WTC11 (cell line): ENCODE measurements around the gene OXSR1.

Experiments used
- EMX1 ChIP-seq: fragments of 250-450 bp; sonication (Bioruptor Pico); IDR thresholded peaks from 2 replicates; pipeline ENCODE4 v1.8.0; 2021; ENCODE audit warnings: mild to moderate bottlenecking
- GABPB1 ChIP-seq: sonication (generic); formaldehyde crosslinking; IDR thresholded peaks from 2 replicates; pipeline ENCODE4 v1.8.1; 2023; ENCODE audit warnings: mild to moderate bottlenecking, missing genetic modification reagents
- KAT7 ChIP-seq: sonication (generic); formaldehyde crosslinking; IDR thresholded peaks from 2 replicates; pipeline ENCODE4 v1.8.1; 2023; ENCODE audit warnings: missing genetic modification reagents, mild to moderate bottlenecking, borderline replicate concordance
- PREB ChIP-seq: sonication (generic); formaldehyde crosslinking; IDR thresholded peaks from 2 replicates; pipeline ENCODE4 v1.8.1; 2022; ENCODE audit warnings: mild to moderate bottlenecking, missing genetic modification reagents, moderate library complexity, borderline replicate concordance
- SMAD3 ChIP-seq: sonication (generic); formaldehyde crosslinking; IDR thresholded peaks from 2 replicates; pipeline ENCODE4 v1.8.0; 2022; ENCODE audit warnings: missing genetic modification reagents, mild to moderate bottlenecking, borderline replicate concordance
- ZNF423 ChIP-seq: fragments of 250-450 bp; sonication (Bioruptor Pico); IDR thresholded peaks from 2 replicates; pipeline ENCODE4 v2.1.2; 2022; ENCODE audit warnings: mild to moderate bottlenecking, moderate library complexity
- TF ChIP-seq, protein P1 (sequence below): sonication (generic); formaldehyde crosslinking; IDR thresholded peaks from 2 replicates; pipeline ENCODE4 v1.8.0; 2022; ENCODE audit warnings: mild to moderate bottlenecking, missing genetic modification reagents
- TF ChIP-seq, protein P2 (sequence below): fragments of 200-600 bp; IDR thresholded peaks from 2 replicates; pipeline ENCODE4 v1.8.0; 2022; ENCODE audit warnings: antibody characterized with exemption
- TF ChIP-seq, protein P3 (sequence below): sonication (generic); formaldehyde crosslinking; IDR thresholded peaks from 2 replicates; pipeline ENCODE4 v1.8.1; 2023; ENCODE audit warnings: mild to moderate bottlenecking, missing genetic modification reagents, moderate library complexity
- TF ChIP-seq, protein P4 (sequence below): sonication (generic); formaldehyde crosslinking; IDR thresholded peaks from 2 replicates; pipeline ENCODE4 v1.8.1; 2022; ENCODE audit warnings: low read depth, missing genetic modification reagents, borderline replicate concordance
- TF ChIP-seq, protein P5 (sequence below): sonication (generic); formaldehyde crosslinking; IDR thresholded peaks from 2 replicates; pipeline ENCODE4 v1.8.1; 2023; ENCODE audit warnings: mild to moderate bottlenecking, missing genetic modification reagents
- TF ChIP-seq, protein P6 (sequence below): sonication (generic); formaldehyde crosslinking; IDR thresholded peaks from 2 replicates; pipeline ENCODE4 v1.8.1; 2023; ENCODE audit warnings: mild to moderate bottlenecking, missing genetic modification reagents

DNA sequence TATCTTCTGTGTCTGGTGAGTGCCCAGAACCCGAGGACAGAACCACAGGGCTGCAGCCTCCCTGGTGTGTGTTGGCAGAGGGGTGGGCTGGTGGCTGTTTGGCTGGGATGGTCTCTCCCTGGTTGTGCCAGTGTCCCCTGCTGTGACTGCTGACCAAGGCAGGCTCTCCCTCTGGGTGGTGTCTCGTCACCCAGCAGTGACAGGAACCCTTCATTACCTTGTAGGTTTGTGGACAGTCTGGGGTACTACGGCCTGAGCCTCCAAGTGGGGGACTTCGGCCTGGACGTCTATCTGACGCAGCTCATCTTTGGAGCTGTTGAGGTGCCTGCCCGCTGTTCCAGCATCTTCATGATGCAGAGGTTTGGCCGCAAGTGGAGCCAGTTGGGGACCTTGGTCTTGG is 110.3 kb downstream of the OXSR1 start:
- TF ChIP-seq GABPB1 (CRISPR knock-in tag) (no peak), KAT7 (CRISPR knock-in tag) (no peak), EMX1 (CRISPR knock-in tag) (no peak), SMAD3 (CRISPR knock-in tag) (no peak), ZNF423 (no peak), PREB (CRISPR knock-in tag) (no peak)
- TF ChIP-seq, protein P1, sequence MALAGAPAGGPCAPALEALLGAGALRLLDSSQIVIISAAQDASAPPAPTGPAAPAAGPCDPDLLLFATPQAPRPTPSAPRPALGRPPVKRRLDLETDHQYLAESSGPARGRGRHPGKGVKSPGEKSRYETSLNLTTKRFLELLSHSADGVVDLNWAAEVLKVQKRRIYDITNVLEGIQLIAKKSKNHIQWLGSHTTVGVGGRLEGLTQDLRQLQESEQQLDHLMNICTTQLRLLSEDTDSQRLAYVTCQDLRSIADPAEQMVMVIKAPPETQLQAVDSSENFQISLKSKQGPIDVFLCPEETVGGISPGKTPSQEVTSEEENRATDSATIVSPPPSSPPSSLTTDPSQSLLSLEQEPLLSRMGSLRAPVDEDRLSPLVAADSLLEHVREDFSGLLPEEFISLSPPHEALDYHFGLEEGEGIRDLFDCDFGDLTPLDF: no peak
- TF ChIP-seq, protein P2, sequence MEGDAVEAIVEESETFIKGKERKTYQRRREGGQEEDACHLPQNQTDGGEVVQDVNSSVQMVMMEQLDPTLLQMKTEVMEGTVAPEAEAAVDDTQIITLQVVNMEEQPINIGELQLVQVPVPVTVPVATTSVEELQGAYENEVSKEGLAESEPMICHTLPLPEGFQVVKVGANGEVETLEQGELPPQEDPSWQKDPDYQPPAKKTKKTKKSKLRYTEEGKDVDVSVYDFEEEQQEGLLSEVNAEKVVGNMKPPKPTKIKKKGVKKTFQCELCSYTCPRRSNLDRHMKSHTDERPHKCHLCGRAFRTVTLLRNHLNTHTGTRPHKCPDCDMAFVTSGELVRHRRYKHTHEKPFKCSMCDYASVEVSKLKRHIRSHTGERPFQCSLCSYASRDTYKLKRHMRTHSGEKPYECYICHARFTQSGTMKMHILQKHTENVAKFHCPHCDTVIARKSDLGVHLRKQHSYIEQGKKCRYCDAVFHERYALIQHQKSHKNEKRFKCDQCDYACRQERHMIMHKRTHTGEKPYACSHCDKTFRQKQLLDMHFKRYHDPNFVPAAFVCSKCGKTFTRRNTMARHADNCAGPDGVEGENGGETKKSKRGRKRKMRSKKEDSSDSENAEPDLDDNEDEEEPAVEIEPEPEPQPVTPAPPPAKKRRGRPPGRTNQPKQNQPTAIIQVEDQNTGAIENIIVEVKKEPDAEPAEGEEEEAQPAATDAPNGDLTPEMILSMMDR: no peak
- TF ChIP-seq, protein P3, sequence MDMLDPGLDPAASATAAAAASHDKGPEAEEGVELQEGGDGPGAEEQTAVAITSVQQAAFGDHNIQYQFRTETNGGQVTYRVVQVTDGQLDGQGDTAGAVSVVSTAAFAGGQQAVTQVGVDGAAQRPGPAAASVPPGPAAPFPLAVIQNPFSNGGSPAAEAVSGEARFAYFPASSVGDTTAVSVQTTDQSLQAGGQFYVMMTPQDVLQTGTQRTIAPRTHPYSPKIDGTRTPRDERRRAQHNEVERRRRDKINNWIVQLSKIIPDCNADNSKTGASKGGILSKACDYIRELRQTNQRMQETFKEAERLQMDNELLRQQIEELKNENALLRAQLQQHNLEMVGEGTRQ (CRISPR knock-in tag): no peak
- TF ChIP-seq, protein P4, sequence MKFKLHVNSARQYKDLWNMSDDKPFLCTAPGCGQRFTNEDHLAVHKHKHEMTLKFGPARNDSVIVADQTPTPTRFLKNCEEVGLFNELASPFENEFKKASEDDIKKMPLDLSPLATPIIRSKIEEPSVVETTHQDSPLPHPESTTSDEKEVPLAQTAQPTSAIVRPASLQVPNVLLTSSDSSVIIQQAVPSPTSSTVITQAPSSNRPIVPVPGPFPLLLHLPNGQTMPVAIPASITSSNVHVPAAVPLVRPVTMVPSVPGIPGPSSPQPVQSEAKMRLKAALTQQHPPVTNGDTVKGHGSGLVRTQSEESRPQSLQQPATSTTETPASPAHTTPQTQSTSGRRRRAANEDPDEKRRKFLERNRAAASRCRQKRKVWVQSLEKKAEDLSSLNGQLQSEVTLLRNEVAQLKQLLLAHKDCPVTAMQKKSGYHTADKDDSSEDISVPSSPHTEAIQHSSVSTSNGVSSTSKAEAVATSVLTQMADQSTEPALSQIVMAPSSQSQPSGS (CRISPR knock-in tag): no peak
- TF ChIP-seq, protein P5, sequence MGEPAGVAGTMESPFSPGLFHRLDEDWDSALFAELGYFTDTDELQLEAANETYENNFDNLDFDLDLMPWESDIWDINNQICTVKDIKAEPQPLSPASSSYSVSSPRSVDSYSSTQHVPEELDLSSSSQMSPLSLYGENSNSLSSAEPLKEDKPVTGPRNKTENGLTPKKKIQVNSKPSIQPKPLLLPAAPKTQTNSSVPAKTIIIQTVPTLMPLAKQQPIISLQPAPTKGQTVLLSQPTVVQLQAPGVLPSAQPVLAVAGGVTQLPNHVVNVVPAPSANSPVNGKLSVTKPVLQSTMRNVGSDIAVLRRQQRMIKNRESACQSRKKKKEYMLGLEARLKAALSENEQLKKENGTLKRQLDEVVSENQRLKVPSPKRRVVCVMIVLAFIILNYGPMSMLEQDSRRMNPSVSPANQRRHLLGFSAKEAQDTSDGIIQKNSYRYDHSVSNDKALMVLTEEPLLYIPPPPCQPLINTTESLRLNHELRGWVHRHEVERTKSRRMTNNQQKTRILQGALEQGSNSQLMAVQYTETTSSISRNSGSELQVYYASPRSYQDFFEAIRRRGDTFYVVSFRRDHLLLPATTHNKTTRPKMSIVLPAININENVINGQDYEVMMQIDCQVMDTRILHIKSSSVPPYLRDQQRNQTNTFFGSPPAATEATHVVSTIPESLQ: no peak
- TF ChIP-seq, protein P6, sequence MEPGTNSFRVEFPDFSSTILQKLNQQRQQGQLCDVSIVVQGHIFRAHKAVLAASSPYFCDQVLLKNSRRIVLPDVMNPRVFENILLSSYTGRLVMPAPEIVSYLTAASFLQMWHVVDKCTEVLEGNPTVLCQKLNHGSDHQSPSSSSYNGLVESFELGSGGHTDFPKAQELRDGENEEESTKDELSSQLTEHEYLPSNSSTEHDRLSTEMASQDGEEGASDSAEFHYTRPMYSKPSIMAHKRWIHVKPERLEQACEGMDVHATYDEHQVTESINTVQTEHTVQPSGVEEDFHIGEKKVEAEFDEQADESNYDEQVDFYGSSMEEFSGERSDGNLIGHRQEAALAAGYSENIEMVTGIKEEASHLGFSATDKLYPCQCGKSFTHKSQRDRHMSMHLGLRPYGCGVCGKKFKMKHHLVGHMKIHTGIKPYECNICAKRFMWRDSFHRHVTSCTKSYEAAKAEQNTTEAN (CRISPR knock-in tag): no peak
